HG03521 (cell line): ENCODE results near the gene CLIC6.

Experiments
- ATAC-seq: cut with Tn5 transposase; IDR thresholded peaks from one replicate; pipeline ENCODE4 v1.9.1; 2021; ENCODE audit warnings: mild to moderate bottlenecking, moderate library complexity; ENCODE audit not compliant: unreplicated experiment

Gene CLIC6

DNA sequence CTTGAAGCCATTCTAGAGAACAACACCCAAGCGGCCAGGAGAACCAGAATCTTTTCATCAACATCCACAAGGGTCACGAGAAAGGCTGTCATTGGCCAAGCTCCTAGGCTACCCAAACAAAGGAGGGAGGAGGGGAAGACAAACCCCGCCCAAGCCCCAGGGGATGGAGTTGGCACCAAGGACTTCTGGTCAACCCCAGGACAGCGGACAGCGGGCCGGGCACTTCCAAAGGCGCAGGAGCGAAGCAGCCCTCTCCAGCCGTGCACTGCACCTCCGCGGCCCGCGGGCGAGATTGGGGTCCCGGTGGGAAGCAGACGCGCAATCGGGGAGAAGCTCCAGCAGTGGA, at the start of gene CLIC6:
Gene CLIC6, plus strand, starts transcription at position 192 of the 346 bp plus-strand sequence. CDS start 395 bp downstream, outside the sequence.
- ATAC-seq = no peak

GRCh38 chr21:34619841-34620665, 48.7 kb upstream of the CLIC6 start:
- ATAC-seq = no peak

GRCh38 chr21:34621434-34622350, 47.1 kb upstream of the CLIC6 start:
- ATAC-seq = no peak

GRCh38 chr21:34623516-34623915, 45.3 kb upstream of the CLIC6 start:
- no peak for ATAC-seq

DNA sequence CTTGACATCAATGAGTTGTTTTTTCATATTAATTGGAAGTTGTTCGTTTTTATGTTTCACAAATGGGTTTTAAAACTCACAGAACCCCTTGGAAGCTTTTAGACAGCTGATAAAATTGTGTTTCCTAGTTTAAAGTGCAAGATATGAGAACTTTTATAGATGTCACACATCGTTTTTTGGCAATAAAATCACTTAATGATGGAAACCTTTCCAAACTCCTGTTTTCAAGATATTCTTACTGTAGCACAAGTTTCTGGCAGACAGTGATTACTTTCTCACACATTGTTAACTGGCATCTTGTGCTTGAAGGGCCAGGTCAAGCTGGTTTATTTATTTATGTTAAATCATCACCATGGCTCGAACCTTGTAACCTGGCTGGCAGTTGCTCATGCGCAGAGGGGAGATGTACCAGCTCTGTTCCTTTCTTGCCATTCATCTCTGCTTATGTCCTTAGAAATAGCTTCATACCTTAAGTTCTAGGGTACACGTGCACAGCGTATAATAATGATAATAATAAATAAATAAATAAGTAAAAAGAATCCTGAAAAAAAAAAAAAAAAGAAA, 43.7 kb upstream of the CLIC6 start:
- no peak for ATAC-seq

DNA sequence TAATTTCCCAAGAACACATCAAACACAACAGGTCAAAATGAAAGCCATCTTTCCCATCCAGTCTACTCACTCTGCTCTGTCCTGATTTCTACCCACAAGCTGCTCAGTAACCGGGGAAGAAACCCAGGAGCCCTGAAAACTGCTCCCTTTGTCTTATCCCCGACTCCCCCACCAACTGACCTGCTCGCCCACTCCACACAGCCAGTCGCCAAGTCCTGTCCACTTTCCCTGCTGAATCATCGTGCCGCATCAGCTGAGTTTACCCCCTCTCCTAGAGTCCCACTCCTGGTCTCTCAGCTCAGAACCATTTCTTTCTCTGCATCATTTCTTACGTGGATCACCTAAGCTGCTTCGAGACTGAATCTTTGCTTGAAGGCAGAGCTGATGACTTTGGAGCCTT, 42.7 kb upstream of the CLIC6 start:
- no peak for ATAC-seq

DNA sequence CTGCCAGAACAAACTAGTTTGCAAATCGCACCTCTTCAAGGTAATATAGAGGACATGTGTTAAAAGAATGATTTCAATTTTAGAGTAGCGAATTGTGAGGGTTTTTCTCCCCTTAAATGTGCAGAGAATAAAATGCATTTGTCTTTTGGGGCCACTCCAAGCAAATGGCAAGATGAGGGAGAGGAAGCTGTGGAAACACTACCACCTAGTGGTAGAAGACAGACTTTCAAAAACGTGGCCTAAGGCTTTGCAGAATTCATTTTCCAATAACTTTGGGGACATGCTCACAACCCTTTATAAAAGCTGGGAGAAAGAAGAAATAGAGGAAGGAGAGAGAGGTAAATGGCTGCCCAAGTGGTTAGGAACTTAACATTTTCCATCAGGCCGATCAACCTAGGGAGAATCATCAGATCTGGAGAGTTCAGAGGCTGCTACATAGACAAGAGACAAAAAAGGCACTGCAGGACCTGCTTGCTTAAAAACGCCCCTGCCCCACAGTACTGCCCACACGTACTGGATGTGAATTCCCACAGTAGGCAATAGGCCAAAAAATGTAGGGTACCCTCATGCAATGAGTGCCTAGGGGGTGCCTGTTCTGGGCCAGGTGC, 38.2 kb upstream of the CLIC6 start:
- no peak for ATAC-seq

DNA sequence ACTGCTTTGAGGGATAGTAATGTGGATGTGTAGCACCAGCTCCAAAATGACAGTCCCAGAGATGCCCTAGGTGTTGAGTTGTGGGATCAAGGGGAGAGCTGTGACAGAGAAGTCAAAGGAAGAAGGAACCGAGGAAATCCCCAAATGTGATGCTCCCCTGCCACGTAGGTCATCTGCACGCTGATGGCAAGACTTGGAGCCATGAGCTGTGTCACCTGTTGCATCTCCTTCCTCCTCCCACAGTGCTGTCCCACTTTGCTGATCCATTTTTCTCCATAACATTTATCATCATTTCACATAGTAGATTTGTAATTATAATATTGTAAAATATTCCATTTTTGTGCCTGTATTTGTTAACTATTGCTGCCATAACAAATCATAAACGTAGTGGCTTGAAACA, 36.3 kb upstream of the CLIC6 start:
- ATAC-seq = no peak

DNA sequence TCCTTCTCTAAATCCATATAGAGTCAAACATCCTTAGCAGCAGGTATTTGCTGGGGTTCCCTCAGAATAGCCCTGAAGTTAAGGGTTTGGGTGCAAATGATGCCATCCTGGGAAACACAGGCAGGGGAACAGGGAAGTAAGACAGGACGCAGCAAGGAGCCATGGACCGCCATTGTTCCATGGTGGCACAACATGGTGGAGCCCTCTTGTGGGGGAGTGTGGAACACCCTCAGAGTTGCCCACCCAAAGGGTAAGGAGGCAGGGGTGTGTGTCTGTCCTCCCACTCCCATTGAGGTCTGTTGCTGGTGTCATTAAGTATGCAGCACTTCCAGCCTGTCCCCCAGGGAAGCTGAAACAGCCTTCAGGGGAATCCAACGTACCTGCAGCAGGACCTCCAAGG, 33.5 kb upstream of the CLIC6 start:
- no peak for ATAC-seq

DNA sequence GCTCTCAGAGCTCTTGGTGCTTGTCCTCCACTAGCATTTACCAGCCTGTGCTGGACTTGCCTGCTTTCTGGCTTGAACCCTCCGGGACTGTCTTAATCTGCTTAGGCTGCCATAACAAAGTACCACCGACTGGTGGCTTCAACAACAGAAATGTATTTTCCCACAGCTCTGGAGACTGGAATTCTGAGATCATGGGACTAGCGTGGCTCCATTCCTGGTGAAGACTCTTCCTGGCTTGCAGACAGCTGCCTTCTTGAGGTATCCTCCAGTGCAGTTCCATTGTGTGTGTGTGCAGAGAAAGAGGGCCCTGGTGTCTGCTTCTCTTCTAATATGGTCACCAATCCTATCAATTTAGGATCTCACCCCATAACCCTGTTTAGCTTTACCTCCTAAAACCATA, 31.8 kb upstream of the CLIC6 start:
- no peak for ATAC-seq

- no peak for ATAC-seq
Measured at GRCh38 chr21:34639250-34639649, 29.5 kb upstream of the CLIC6 start.

- ATAC-seq = no peak
Measured at GRCh38 chr21:34639882-34640788, 28.7 kb upstream of the CLIC6 start.

- ATAC-seq = no peak
Measured at GRCh38 chr21:34640858-34641257, 27.9 kb upstream of the CLIC6 start.

GRCh38 chr21:34642211-34643075, 26.4 kb upstream of the CLIC6 start:
- ATAC-seq = no peak

GRCh38 chr21:34644825-34645224, 24.0 kb upstream of the CLIC6 start:
- no peak for ATAC-seq

DNA sequence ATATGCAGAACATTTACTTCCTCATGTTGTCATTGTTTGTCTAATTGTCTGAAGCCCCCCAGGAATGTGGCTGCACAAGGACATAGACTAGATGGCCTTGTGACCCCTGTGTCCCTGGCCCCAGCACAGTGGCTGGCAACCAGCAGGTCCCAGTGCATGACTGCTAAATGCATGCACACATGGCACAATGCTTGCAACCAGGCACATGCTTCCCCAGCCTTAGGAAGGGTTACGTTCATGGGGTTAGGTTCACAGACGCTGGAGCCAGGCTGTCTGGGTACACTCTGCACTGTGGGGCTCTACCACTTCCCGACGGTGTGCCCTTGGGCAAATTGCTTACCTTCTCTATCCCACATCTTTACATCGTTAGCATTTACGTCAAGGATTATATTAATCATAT, 21.2 kb upstream of the CLIC6 start:
- ATAC-seq = no peak

DNA sequence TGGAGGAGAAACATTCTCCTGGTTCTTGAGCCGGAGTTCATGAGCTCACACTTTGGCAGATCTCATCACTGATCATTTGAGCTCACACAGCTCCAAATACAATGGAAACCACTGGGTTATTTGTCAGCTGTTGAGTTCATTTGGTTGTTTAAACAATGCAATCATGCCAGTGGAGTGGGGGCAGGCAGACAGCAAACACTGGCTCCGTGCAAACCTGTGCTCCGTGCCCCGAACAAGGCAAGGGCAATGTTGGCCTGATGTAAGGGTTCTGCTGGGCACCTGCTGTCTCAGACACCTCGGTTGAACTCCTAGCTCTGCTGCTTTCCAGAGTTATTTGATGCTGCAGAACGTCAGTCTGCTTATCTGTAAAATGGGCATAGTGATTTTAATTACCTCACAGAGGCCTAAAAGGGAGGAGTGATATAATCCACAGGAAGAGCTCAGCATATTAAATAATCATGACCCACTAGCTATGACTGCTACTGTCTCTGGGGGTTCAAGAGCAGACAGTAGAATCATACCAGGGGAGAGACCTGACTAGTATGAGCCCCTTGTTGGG, 20.0 kb upstream of the CLIC6 start:
- ATAC-seq = no peak

DNA sequence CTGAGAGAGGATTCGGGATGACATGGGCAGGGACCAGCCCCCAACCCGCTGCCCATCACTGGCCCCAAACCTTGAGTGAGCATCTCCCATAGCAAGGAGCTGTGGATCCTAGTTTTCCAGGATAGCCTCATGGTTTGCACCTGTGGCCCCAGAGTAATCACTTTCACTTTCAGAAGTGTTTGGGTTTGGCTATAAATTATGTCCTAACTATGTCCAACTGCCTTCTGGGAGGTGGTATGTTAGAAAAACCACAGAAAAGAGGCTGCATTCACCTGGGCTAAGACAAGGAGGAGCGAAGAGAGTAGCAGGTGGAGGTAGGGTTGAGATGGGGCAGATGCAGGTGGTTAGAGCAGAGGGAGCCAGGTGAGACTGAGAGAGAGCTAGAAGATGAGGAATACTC, 19.4 kb upstream of the CLIC6 start:
- no peak for ATAC-seq

DNA sequence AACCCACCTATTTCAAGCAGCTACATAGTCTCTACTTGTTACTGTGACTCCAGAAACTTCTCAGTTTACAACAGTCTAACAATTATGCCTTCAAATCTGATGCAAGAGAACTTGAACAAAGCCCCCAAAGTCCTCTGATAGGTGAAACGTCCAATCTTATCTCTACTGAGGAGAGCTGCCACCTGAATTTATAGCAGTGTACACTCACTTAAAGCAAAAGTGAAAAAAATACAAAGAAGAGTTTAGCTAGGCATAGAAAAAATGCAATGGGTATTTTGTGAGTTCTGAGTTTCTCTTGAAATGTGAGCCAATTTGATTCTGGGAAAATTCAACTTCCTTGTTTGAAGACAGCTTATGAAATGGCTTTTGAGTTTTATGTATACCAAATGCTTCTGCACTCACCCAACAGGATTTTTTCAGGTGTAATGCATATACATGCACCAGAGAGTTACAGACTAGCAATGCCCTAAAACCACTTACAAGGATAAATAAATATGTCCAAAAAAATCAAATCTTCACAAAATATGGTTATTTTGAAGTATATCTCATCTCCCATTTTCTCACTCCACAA, 17.8 kb upstream of the CLIC6 start:
- ATAC-seq = no peak
